HepG2 (cell line): Measurements from ENCODE around the gene C17orf58. TPM values are rescaled to one million over a fixed set of nuclear protein-coding genes. Genes with fewer than 3 reads are reported as not detected.

Experiments used
- HOXA5 ChIP-seq: sonication (generic); formaldehyde crosslinking; IDR thresholded peaks from 2 replicates; pipeline ENCODE4 v1.4.0; 2020; ENCODE audit warnings: missing genetic modification reagents
- KDM1A ChIP-seq: IDR thresholded peaks from 2 replicates; pipeline ENCODE4 v1.6.1; 2016; ENCODE audit warnings: missing compliant biosample characterization
- KLF6 ChIP-seq: IDR thresholded peaks from 2 replicates; pipeline ENCODE4 v1.8.0; 2016; ENCODE audit warnings: missing biosample characterization, missing genetic modification reagents
- KMT2A ChIP-seq: sonication (generic); formaldehyde crosslinking; IDR thresholded peaks from 2 replicates; pipeline ENCODE4 v1.4.0; 2020; ENCODE audit warnings: missing genetic modification reagents
- MAFF ChIP-seq: IDR thresholded peaks from 2 replicates; pipeline ENCODE4 v1.6.1; 2011; ENCODE audit warnings: low read depth, low read length, improper control_type of control experiment
- NFIB ChIP-seq: sonication (generic); formaldehyde crosslinking; IDR thresholded peaks from 2 replicates; pipeline ENCODE4 v1.9.0; 2021; ENCODE audit warnings: missing genetic modification reagents, mild to moderate bottlenecking, borderline replicate concordance
- PCBP1 ChIP-seq: fragments of 200-400 bp; formaldehyde crosslinking; IDR thresholded peaks from 2 replicates; pipeline ENCODE4 v1.6.1; 2017; ENCODE audit warnings: mild to moderate bottlenecking, low read depth, low read length, borderline replicate concordance
- PTBP1 ChIP-seq: fragments of 200-400 bp; formaldehyde crosslinking; IDR thresholded peaks from 2 replicates; pipeline ENCODE4 v1.6.1; 2018; ENCODE audit warnings: low read length, low read depth; ENCODE audit not compliant: poor library complexity, severe bottlenecking
- SPEN ChIP-seq: sonication (generic); formaldehyde crosslinking; IDR thresholded peaks from 2 replicates; pipeline ENCODE4 v1.5.1; 2020; ENCODE audit warnings: low read depth, mild to moderate bottlenecking, missing genetic modification reagents
- TCF7 ChIP-seq: sonication (generic); IDR thresholded peaks from 2 replicates; pipeline ENCODE4 v1.6.1; 2016; ENCODE audit warnings: antibody characterized with exemption, low read depth
- TCF7L2 ChIP-seq: IDR thresholded peaks from 2 replicates; pipeline ENCODE4 v1.6.1; 2011; ENCODE audit warnings: mild to moderate bottlenecking, low read depth, low read length, moderate library complexity
- XRCC5 ChIP-seq: fragments of 200-400 bp; formaldehyde crosslinking; optimal IDR thresholded peaks from 2 replicates; pipeline ENCODE3; 2017; ENCODE audit warnings: mild to moderate bottlenecking, low read length
- ZFY ChIP-seq: sonication (generic); formaldehyde crosslinking; IDR thresholded peaks from 2 replicates; pipeline ENCODE4 v1.4.0; 2020; ENCODE audit warnings: missing genetic modification reagents
- ZNF121 ChIP-seq: sonication (generic); formaldehyde crosslinking; IDR thresholded peaks from 2 replicates; pipeline ENCODE4 v1.5.0; 2020; ENCODE audit warnings: mild to moderate bottlenecking, missing genetic modification reagents
- ZNF451 ChIP-seq: sonication (generic); formaldehyde crosslinking; IDR thresholded peaks from 2 replicates; pipeline ENCODE4 v1.5.0; 2020; ENCODE audit warnings: mild to moderate bottlenecking, missing genetic modification reagents
- ZNF75D ChIP-seq: sonication (generic); formaldehyde crosslinking; IDR thresholded peaks from 2 replicates; pipeline ENCODE4 v1.8.1; 2023; ENCODE audit warnings: missing genetic modification reagents, mild to moderate bottlenecking, borderline replicate concordance
- ZNF777 ChIP-seq: sonication (generic); formaldehyde crosslinking; IDR thresholded peaks from 2 replicates; pipeline ENCODE4 v1.4.0; 2020; ENCODE audit warnings: missing genetic modification reagents
- polyA plus RNA-seq, 8 experiments: library from polyadenylated mRNA; depleted of rRNA in 3 of 8; stranded (reverse) in 7 of 8; unstranded in 1 of 8; fragments of >200 nt; fragmentation: Illumina TruSeq in 4 of 8; extraction: Trizol in 4 of 8; gene quantifications; 2 replicates each; pipeline versions ENCODE4 v1.2.1 to v1.2.3, GENCODE V29; 2011 to 2016; ENCODE audit warnings: low read depth in 4 of 8, missing spikeins in 1 of 8, mixed read lengths in 1 of 8; ENCODE audit not compliant: insufficient read depth in 1 of 8
- total RNA-seq, 5 experiments: library from RNA; depleted of rRNA; stranded (reverse); fragments of >200 nt; fragmentation: Illumina TruSeq; extraction: Trizol; gene quantifications; 2 replicates each; pipeline ENCODE4 v1.2.3, GENCODE V29; 2016; ENCODE audit warnings: low read depth in 1 of 5
- TF ChIP-seq, protein P1 (sequence below): sonication (generic); formaldehyde crosslinking; IDR thresholded peaks from 2 replicates; pipeline ENCODE4 v1.5.1; 2020; ENCODE audit warnings: mild to moderate bottlenecking, moderate library complexity, missing genetic modification reagents
- TF ChIP-seq, protein P2 (sequence below): sonication (generic); formaldehyde crosslinking; IDR thresholded peaks from 2 replicates; pipeline ENCODE4 v1.4.0; 2020; ENCODE audit warnings: mild to moderate bottlenecking, missing genetic modification reagents
- TF ChIP-seq, protein P3 (sequence below): sonication (generic); formaldehyde crosslinking; conservative IDR thresholded peaks from 2 replicates; pipeline ENCODE4 v1.8.1; 2023; ENCODE audit warnings: missing genetic modification reagents
- TF ChIP-seq, protein P4 (sequence below): sonication (generic); formaldehyde crosslinking; IDR thresholded peaks from 2 replicates; pipeline ENCODE4 v1.5.1; 2020; ENCODE audit warnings: missing genetic modification reagents, mild to moderate bottlenecking, borderline replicate concordance
- TF ChIP-seq, protein P5 (sequence below): sonication (generic); formaldehyde crosslinking; IDR thresholded peaks from 2 replicates; pipeline ENCODE4 v1.8.1; 2023; ENCODE audit warnings: missing genetic modification reagents, inconsistent platforms, borderline replicate concordance

The C17orf58 gene
- total and polyA plus RNA-seq, 2 of the 13 experiments (the other 11 are each of a cell fraction or from before 2014, with no cell fraction given) = 15.6 to 15.8 TPM

DNA sequence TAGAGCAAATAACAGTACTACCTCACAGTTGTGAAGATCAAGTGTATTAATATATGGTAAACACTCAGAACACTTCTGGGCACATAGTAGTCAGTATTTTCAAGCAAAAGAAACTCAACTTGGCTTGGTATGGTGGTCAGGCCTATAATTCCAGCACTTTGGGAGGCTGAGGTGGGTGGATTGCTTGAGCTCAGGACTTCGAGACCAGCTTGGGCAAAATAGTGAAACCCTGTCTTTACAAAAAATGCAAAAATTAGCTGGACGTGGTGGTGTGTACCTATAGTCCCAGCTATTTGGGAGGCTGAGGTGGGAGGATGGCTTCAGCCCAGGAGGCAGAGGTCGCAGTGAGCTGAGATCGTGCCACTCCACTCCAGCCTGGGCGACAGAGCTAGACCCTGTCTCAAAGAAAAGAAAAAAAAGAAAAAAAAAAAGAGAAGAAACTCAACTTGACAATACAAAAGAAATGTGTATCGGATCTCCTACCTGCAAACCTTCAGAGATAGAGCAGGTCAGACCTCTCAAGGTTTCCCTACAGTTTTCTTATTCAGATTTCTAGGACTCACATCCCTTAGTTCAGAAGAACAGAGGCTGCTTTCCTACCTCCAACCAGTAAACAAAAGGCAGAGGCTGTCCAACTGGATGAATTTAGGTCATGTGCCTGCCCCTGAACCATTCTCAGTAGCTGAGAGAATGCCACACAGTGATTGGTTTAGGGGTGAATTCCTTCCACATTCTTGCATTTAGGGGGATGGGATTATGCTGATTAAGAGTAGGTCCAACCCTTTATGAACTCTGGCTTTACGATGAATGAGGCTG is 37.6 kb upstream of the C17orf58 start (continued):
- TF ChIP-seq, protein P1, sequence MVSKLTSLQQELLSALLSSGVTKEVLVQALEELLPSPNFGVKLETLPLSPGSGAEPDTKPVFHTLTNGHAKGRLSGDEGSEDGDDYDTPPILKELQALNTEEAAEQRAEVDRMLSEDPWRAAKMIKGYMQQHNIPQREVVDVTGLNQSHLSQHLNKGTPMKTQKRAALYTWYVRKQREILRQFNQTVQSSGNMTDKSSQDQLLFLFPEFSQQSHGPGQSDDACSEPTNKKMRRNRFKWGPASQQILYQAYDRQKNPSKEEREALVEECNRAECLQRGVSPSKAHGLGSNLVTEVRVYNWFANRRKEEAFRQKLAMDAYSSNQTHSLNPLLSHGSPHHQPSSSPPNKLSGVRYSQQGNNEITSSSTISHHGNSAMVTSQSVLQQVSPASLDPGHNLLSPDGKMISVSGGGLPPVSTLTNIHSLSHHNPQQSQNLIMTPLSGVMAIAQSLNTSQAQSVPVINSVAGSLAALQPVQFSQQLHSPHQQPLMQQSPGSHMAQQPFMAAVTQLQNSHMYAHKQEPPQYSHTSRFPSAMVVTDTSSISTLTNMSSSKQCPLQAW (CRISPR knock-in tag) = no peak
- TF ChIP-seq, protein P2, sequence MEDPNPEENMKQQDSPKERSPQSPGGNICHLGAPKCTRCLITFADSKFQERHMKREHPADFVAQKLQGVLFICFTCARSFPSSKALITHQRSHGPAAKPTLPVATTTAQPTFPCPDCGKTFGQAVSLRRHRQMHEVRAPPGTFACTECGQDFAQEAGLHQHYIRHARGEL (CRISPR knock-in tag) = no peak
- TF ChIP-seq, protein P3, sequence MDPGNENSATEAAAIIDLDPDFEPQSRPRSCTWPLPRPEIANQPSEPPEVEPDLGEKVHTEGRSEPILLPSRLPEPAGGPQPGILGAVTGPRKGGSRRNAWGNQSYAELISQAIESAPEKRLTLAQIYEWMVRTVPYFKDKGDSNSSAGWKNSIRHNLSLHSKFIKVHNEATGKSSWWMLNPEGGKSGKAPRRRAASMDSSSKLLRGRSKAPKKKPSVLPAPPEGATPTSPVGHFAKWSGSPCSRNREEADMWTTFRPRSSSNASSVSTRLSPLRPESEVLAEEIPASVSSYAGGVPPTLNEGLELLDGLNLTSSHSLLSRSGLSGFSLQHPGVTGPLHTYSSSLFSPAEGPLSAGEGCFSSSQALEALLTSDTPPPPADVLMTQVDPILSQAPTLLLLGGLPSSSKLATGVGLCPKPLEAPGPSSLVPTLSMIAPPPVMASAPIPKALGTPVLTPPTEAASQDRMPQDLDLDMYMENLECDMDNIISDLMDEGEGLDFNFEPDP (CRISPR knock-in tag) = no peak
- TF ChIP-seq SPEN (CRISPR knock-in tag) (no peak), XRCC5 (no peak), KDM1A (CRISPR knock-in tag) (no peak), ZNF451 (CRISPR knock-in tag) (no peak), MAFF (peak; percentile 2; the same call in 1 of the 2 replicates), HOXA5 (CRISPR knock-in tag) (no peak), TCF7L2 (no peak), PCBP1 (no peak), ZNF121 (CRISPR knock-in tag) (peak; percentile 89), TCF7 (no peak), PTBP1 (no peak), ZNF75D (CRISPR knock-in tag) (no peak), ZNF777 (CRISPR knock-in tag) (0 out of 2 replicates have a peak, but pooled peaks have one; percentile 22), KLF6 (CRISPR knock-in tag) (0 out of 2 replicates have a peak, but pooled peaks have one; percentile 12), KMT2A (CRISPR knock-in tag) (no peak), NFIB (no peak), ZFY (peak; percentile 32; the same call in 1 of the 2 replicates)
- TF ChIP-seq, protein P4, sequence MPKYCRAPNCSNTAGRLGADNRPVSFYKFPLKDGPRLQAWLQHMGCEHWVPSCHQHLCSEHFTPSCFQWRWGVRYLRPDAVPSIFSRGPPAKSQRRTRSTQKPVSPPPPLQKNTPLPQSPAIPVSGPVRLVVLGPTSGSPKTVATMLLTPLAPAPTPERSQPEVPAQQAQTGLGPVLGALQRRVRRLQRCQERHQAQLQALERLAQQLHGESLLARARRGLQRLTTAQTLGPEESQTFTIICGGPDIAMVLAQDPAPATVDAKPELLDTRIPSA (CRISPR knock-in tag) = no peak
- TF ChIP-seq, protein P5, sequence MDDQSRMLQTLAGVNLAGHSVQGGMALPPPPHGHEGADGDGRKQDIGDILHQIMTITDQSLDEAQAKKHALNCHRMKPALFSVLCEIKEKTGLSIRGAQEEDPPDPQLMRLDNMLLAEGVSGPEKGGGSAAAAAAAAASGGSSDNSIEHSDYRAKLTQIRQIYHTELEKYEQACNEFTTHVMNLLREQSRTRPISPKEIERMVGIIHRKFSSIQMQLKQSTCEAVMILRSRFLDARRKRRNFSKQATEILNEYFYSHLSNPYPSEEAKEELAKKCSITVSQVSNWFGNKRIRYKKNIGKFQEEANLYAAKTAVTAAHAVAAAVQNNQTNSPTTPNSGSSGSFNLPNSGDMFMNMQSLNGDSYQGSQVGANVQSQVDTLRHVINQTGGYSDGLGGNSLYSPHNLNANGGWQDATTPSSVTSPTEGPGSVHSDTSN = no peak
